BE2C (cell line): Measurements from ENCODE around the gene PHC1. TPM values are rescaled to one million over a fixed set of nuclear protein-coding genes. Genes with fewer than 3 reads are reported as not detected.
"Not testable (repeated sequence)": the region's sequence is repeated elsewhere in the genome, so short reads cannot be mapped to it uniquely, and the experiment has no call there.

ENCODE experiments used
- DNase-seq: peaks from one replicate; pipeline ENCODE4 v3.0.0-alpha.2; 2020
- H3K27me3 ChIP-seq: fragments of 250-450 bp; sonication (Bioruptor Pico); 2 replicates; pipeline ENCODE4 v1.5.1; 2020; ENCODE audit warnings: mild to moderate bottlenecking
- H3K36me3 ChIP-seq: fragments of 250-450 bp; sonication (Bioruptor Pico); 2 replicates; pipeline ENCODE4 v1.5.1; 2020; ENCODE audit warnings: mild to moderate bottlenecking
- H3K4me1 ChIP-seq: fragments of 250-450 bp; sonication (Bioruptor Pico); 2 replicates; pipeline ENCODE4 v1.5.1; 2020
- H3K4me3 ChIP-seq: 2 replicates; pipeline ENCODE4 v1.5.1; 2011; ENCODE audit warnings: low read depth, low read length
- H3K9me3 ChIP-seq: fragments of 250-450 bp; sonication (Bioruptor Pico); 2 replicates; pipeline ENCODE4 v1.5.1; 2020
- polyA plus RNA-seq: library from polyadenylated mRNA; unstranded; fragments of >200 nt; gene quantifications from one replicate; pipeline ENCODE4 v1.2.1, GENCODE V29; 2012; ENCODE audit warnings: low read depth, missing spikeins; ENCODE audit not compliant: insufficient read length, insufficient read depth
- TF ChIP-seq, protein P1 (sequence below): IDR thresholded peaks from 2 replicates; pipeline ENCODE4 v1.5.1; 2012; ENCODE audit warnings: mild to moderate bottlenecking, low read depth, low read length

Gene PHC1
- polyA plus RNA-seq: 48.9 TPM

DNA sequence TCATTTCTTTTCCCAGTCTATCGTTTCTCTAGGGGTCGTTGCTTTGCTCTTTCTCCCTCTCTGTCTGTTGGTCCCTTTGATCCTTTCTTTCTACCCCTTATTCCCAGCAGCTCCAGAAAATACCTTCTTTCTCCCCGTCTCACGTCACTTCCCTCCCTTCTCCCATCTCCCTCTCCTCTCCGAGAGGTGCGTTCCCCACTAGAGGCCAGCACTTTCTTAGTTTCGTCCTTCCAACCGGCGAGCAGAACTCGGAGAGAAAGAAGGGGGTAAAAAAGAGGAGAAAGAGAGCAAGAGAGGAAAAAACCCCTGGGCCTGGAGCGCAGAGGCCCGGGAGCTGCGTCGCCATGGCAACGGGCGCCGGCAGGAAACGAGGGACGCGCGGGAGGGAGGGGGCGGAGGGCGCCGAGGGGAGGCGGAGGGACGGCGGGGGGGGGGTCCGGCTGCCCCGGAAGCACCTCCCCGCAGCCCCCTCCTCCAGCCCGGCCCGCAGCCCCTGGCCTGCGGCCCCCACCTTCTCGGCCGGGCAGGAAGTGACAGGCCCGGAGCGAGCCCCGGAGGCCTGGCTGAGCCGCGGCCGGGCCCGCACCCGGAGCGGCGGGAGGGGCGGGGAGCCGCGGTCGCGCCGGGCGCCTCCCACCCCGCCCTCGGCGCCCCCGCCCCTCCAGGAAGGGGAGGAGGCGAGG lies at the start of gene PHC1:
PHC1 (plus strand) TSS at position 477 of the 683 bp plus-strand sequence. CDS start 3,169 bp downstream, outside the sequence.
- not testable (repeated sequence) for H3K36me3 ChIP-seq, H3K27me3 ChIP-seq, H3K4me1 ChIP-seq, H3K9me3 ChIP-seq
- H3K4me3 ChIP-seq: peak within 1 kb of the TSS; percentile 93
- DNase-seq: peak; percentile 89
- TF ChIP-seq, protein P1, sequence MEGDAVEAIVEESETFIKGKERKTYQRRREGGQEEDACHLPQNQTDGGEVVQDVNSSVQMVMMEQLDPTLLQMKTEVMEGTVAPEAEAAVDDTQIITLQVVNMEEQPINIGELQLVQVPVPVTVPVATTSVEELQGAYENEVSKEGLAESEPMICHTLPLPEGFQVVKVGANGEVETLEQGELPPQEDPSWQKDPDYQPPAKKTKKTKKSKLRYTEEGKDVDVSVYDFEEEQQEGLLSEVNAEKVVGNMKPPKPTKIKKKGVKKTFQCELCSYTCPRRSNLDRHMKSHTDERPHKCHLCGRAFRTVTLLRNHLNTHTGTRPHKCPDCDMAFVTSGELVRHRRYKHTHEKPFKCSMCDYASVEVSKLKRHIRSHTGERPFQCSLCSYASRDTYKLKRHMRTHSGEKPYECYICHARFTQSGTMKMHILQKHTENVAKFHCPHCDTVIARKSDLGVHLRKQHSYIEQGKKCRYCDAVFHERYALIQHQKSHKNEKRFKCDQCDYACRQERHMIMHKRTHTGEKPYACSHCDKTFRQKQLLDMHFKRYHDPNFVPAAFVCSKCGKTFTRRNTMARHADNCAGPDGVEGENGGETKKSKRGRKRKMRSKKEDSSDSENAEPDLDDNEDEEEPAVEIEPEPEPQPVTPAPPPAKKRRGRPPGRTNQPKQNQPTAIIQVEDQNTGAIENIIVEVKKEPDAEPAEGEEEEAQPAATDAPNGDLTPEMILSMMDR: peak; percentile 51

DNA sequence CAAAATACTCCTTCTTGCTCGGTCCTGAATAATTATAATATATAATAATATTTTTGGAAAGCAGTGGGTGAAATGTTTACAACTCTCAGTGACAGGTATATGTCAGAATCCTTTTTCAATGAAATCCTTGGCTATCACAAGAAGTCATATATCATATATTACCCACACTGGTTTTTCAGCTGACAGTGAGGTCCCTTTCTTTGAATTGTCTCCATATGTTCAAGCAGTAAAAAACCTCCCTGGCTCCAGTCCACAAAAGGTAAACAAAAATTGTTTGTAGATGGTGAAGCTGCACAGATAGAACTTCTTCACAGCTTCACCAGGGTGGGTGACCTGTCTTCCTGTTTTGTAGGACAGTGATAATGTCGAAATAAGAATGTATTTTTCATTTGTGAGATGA lies 47.9 kb upstream of the PHC1 start:
- TF ChIP-seq, protein P1: no peak
- H3K27me3 ChIP-seq: no peaks in the 10 kb centered on the region
- no peak for DNase-seq
- H3K4me3 ChIP-seq: no peak overlapping the region
- H3K36me3 ChIP-seq: no peaks in the 10 kb centered on the region
- H3K4me1 ChIP-seq: no peaks in the 10 kb centered on the region
- H3K9me3 ChIP-seq: no peaks in the 10 kb centered on the region

DNA sequence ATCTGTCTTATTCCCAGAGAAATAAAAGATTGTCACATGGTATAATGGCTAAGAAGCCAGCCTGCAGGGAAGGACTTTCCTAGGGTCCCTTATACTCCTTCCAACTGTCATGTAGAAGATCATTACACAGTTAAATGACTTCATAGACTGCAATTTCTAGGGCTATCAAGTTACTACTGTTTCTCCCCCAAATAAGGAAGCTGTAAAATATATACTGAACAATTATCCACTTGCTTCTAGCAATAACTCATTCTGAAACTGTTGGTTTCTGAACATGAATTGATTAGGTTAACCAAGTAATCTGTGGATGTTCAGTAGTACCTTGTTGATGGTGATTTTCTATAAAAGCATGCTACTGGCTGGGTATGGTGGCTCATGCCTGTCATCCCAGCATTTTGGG lies 47.3 kb upstream of the PHC1 start:
- TF ChIP-seq, protein P1: no peak
- Histone ChIP-seq H3K36me3 (no peaks in the 10 kb centered on the region), H3K9me3 (no peaks in the 10 kb centered on the region), H3K27me3 (no peaks in the 10 kb centered on the region), H3K4me1 (no peaks in the 10 kb centered on the region), H3K4me3 (no peak overlapping the region)
- DNase-seq: no peak

DNA sequence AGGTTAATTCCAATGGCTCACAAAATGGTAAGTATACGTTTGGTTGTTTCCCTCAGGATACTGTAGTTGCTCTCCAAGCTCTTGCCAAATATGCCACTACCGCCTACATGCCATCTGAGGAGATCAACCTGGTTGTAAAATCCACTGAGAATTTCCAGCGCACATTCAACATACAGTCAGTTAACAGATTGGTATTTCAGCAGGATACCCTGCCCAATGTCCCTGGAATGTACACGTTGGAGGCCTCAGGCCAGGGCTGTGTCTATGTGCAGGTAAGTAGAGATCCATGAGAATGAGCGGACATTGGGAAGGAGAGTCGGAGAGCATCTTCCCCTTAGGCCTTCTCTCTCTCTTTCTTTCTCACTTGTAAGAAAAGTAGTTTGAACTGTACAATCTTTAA lies 46.5 kb upstream of the PHC1 start:
- H3K9me3 ChIP-seq: no peaks in the 10 kb centered on the region
- no peak overlapping the region for H3K4me3 ChIP-seq
- H3K4me1 ChIP-seq: no peaks in the 10 kb centered on the region
- no peaks in the 10 kb centered on the region for H3K27me3 ChIP-seq
- TF ChIP-seq, protein P1: no peak
- DNase-seq: no peak
- no peaks in the 10 kb centered on the region for H3K36me3 ChIP-seq

- DNase-seq: no peak
- no peaks in the 10 kb centered on the region for H3K9me3 ChIP-seq
- no peak overlapping the region for H3K4me3 ChIP-seq
- no peaks in the 10 kb centered on the region for H3K4me1 ChIP-seq
- no peaks in the 10 kb centered on the region for H3K27me3 ChIP-seq
- no peaks in the 10 kb centered on the region for H3K36me3 ChIP-seq
- TF ChIP-seq, protein P1: no peak
Observed at GRCh38 chr12:8870586-8870985, 43.7 kb upstream of the PHC1 start.

DNA sequence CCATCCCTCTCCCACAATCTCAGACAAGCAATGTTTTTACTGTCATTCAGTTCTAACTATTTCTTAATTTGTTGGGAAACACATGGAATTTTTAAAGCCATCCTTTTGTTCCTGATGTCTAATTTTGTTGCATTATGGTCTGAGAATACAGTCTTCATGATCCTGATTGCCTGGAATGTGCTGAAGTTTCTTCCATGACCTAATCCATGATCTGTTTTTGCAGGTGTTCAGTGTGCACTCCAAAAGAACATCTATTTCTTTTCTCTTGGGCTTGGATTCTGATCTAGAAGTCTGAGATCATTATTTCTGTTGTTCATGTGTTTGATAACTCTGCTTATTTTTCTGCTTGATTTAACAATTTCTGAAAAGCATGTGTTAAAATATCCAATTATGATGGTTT lies 43.2 kb upstream of the PHC1 start:
- no peak for DNase-seq
- TF ChIP-seq, protein P1: no peak

More for the DNA sequence above, 43.2 kb upstream of the PHC1 start:
- Histone ChIP-seq H3K27me3 (no peaks in the 10 kb centered on the region), H3K4me3 (no peak overlapping the region), H3K9me3 (no peaks in the 10 kb centered on the region), H3K4me1 (no peaks in the 10 kb centered on the region), H3K36me3 (no peaks in the 10 kb centered on the region)
